GM12873 (cell line): ENCODE measurements around the gene ZNF580.

Experiments
- CTCF ChIP-seq: IDR thresholded peaks from 2 replicates; pipeline ENCODE4 v1.5.1; 2012; ENCODE audit warnings: low read depth, mild to moderate bottlenecking, moderate library complexity, low read length, control low read depth; ENCODE audit not compliant: insufficient read depth; ENCODE audit errors: missing control alignments

ZNF580 gene

GRCh38 chr19:55640043-55640576, 692 bp upstream of the ZNF580 start:
- TF ChIP-seq CTCF, result peak; percentile 64

GRCh38 chr19:55641426-55642152, 787 bp downstream of the ZNF580 start:
- TF ChIP-seq CTCF, result no peak

GRCh38 chr19:55642153-55643002, 1.6 kb downstream of the ZNF580 start:
- TF ChIP-seq CTCF, result no peak

GRCh38 chr19:55643003-55643886, 2.4 kb downstream of the ZNF580 start, which contains the start of gene ZNF581:
Gene ZNF581 (plus strand): TSS chr19:55643649. CDS start chr19:55644572, 923 bp downstream.
- no peak for TF ChIP-seq CTCF

GRCh38 chr19:55643887-55644176, 3.0 kb downstream of the ZNF580 start:
- no peak for TF ChIP-seq CTCF

- TF ChIP-seq CTCF, result no peak
Observed at GRCh38 chr19:55644191-55644833, 3.5 kb downstream of the ZNF580 start.
